Muscle layer of duodenum (tissue), 2 donors: Measurements from ENCODE around the gene SPRED3.
A peak's percentile ranks its signal among the peaks of the same experiment; 100 is the strongest.
"Not testable (repeated sequence)": the region's sequence is repeated elsewhere in the genome, so short reads cannot be mapped to it uniquely, and the experiment has no call there.

Experiments
- H3K27ac ChIP-seq: one replicate; pipeline ENCODE4 v1.7.0; 2013; ENCODE audit warnings: mild to moderate bottlenecking, low read length
- H3K27me3 ChIP-seq: one replicate; pipeline ENCODE4 v1.7.0; 2013; ENCODE audit warnings: low read depth, mild to moderate bottlenecking, control low read depth, low read length
- H3K36me3 ChIP-seq, 2 donors: one replicate each; pipeline ENCODE4 v1.7.0; 2013; ENCODE audit warnings: low read length in 2 of 2, control low read depth in 1 of 2, mild to moderate bottlenecking in 1 of 2; ENCODE audit not compliant: insufficient read depth in 2 of 2, control insufficient read depth in 1 of 2
- H3K4me1 ChIP-seq, 2 donors: one replicate each; pipeline ENCODE4 v1.7.0; 2013; ENCODE audit warnings: low read length in 2 of 2, mild to moderate bottlenecking in 2 of 2, control low read depth in 1 of 2, moderate library complexity in 1 of 2; ENCODE audit not compliant: insufficient read depth in 2 of 2, control insufficient read depth in 1 of 2
- H3K4me3 ChIP-seq, 2 donors: one replicate each; pipeline ENCODE4 v1.7.0; 2013; ENCODE audit warnings: low read length in 2 of 2, low read depth in 1 of 2, mild to moderate bottlenecking in 1 of 2
- H3K9me3 ChIP-seq, 2 donors: one replicate each; pipeline ENCODE4 v1.7.0; 2013; ENCODE audit warnings: low read length in 2 of 2, control low read depth in 1 of 2, mild to moderate bottlenecking in 1 of 2; ENCODE audit not compliant: control insufficient read depth in 1 of 2
- donor health status: healthy.

Gene SPRED3

GRCh38 chr19:38411041-38411712, 22.7 kb downstream of the SPRED3 start:
- H3K36me3 ChIP-seq = peaks cover 7 to 8% of the 10 kb centered on the region in 2 donors
- H3K27me3 ChIP-seq = no peaks in the 10 kb centered on the region
- H3K4me3 ChIP-seq = no peak overlapping the region
- no peaks in the 10 kb centered on the region for H3K9me3 ChIP-seq
- no peak overlapping the region for H3K27ac ChIP-seq
- no peaks in the 10 kb centered on the region for H3K4me1 ChIP-seq

- not testable (repeated sequence) for H3K9me3 ChIP-seq, H3K36me3 ChIP-seq, H3K27me3 ChIP-seq, H3K4me1 ChIP-seq, H3K4me3 ChIP-seq, H3K27ac ChIP-seq
Observed at GRCh38 chr19:38411898-38412297, 23.4 kb downstream of the SPRED3 start.

- H3K36me3 ChIP-seq = no peaks in the 10 kb centered on the region
- no peaks in the 10 kb centered on the region for H3K27me3 ChIP-seq
- no peaks in the 10 kb centered on the region for H3K9me3 ChIP-seq
- no peak overlapping the region for H3K27ac ChIP-seq
- H3K4me3 ChIP-seq = no peak overlapping the region
- peaks cover 0 to 2% of the 10 kb centered on the region in 2 donors for H3K4me1 ChIP-seq
Observed at GRCh38 chr19:38412491-38412890, 24.0 kb downstream of the SPRED3 start.

GRCh38 chr19:38412961-38413360, 24.5 kb downstream of the SPRED3 start:
- Histone ChIP-seq H3K27ac (no peak overlapping the region), H3K4me3 (no peak overlapping the region), H3K27me3 (no peaks in the 10 kb centered on the region), H3K4me1 (peaks cover 0 to 6% of the 10 kb centered on the region in 2 donors), H3K9me3 (no peaks in the 10 kb centered on the region), H3K36me3 (no peaks in the 10 kb centered on the region)

- Histone ChIP-seq H3K9me3 (no peaks in the 10 kb centered on the region), H3K27ac (no peak overlapping the region), H3K4me3 (no peak overlapping the region), H3K36me3 (no peaks in the 10 kb centered on the region), H3K27me3 (no peaks in the 10 kb centered on the region), H3K4me1 (peaks cover 0 to 11% of the 10 kb centered on the region in 2 donors)
Observed at GRCh38 chr19:38413416-38413815, 24.9 kb downstream of the SPRED3 start.

GRCh38 chr19:38417146-38417543, 28.6 kb downstream of the SPRED3 start:
- Histone ChIP-seq H3K4me1 (peaks cover 0 to 12% of the 10 kb centered on the region in 2 donors), H3K9me3 (no peaks in the 10 kb centered on the region), H3K27me3 (no peaks in the 10 kb centered on the region), H3K36me3 (no peaks in the 10 kb centered on the region), H3K4me3 (no peak overlapping the region), H3K27ac (no peak overlapping the region)

- Histone ChIP-seq H3K4me1 (peaks cover 0 to 12% of the 10 kb centered on the region in 2 donors), H3K9me3 (no peaks in the 10 kb centered on the region), H3K27ac (no peak overlapping the region), H3K36me3 (no peaks in the 10 kb centered on the region), H3K4me3 (peak overlapping the region in 1 of 2 donors; percentile 55), H3K27me3 (no peaks in the 10 kb centered on the region)
Observed at GRCh38 chr19:38417544-38418506, 29.3 kb downstream of the SPRED3 start.

- Histone ChIP-seq H3K4me3 (no peak overlapping the region), H3K36me3 (no peaks in the 10 kb centered on the region), H3K27ac (no peak overlapping the region), H3K4me1 (peaks cover 0 to 12% of the 10 kb centered on the region in 2 donors), H3K27me3 (no peaks in the 10 kb centered on the region), H3K9me3 (no peaks in the 10 kb centered on the region)
Observed at GRCh38 chr19:38420935-38421334, 32.4 kb downstream of the SPRED3 start.

- no peaks in the 10 kb centered on the region for H3K9me3 ChIP-seq
- H3K4me3 ChIP-seq = no peak overlapping the region
- no peaks in the 10 kb centered on the region for H3K27me3 ChIP-seq
- no peaks in the 10 kb centered on the region for H3K36me3 ChIP-seq
- no peak overlapping the region for H3K27ac ChIP-seq
- H3K4me1 ChIP-seq = peaks cover 0 to 12% of the 10 kb centered on the region in 2 donors
Observed at GRCh38 chr19:38421856-38422255, 33.4 kb downstream of the SPRED3 start.

- no peak overlapping the region for H3K4me3 ChIP-seq
- H3K36me3 ChIP-seq = no peaks in the 10 kb centered on the region
- no peaks in the 10 kb centered on the region for H3K9me3 ChIP-seq
- no peaks in the 10 kb centered on the region for H3K27me3 ChIP-seq
- peaks cover 0 to 11% of the 10 kb centered on the region in 2 donors for H3K4me1 ChIP-seq
- no peak overlapping the region for H3K27ac ChIP-seq
Observed at GRCh38 chr19:38422438-38422837, 33.9 kb downstream of the SPRED3 start.

- Histone ChIP-seq H3K27me3 (no peaks in the 10 kb centered on the region), H3K9me3 (no peaks in the 10 kb centered on the region), H3K4me3 (no peak overlapping the region), H3K27ac (no peak overlapping the region), H3K4me1 (no peaks in the 10 kb centered on the region), H3K36me3 (no peaks in the 10 kb centered on the region)
Observed at GRCh38 chr19:38424272-38424671, 35.8 kb downstream of the SPRED3 start.
